ENCODE measurements around the gene TOMM70.

The TOMM70 gene

DNA sequence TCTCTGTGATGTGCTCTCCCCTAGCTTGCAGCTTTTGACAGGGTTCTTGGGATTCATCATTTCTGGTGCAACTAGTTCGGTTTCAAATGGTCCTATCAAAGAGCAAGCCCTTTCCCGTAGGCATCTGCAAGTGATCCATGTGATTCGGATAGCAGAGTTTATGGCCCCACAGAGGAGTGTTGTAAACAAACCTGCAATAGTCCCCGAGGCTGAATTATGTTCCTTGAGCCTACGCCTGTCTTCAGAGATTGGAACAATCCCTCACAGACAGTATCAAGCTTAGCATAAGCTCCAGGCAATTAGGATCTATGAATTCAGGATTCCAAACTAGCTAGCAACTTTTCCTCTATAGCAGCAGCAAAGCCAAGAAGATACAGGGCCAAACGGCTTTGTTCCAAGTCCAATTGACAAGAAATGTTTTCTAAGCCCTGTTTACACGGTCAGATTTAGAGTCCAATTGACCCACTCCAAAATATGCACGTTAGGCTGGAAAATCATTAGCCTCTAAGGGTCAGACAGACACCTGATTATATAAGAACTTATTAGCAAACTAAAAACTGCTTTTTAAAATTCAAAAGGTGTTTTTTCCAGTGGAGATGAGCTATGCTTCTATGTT, 25.3 kb upstream of the TOMM70 start:
- no peak overlapping the region for H3K4me2 ChIP-seq (ENCODE audit: low read length)
- H3K4me1 ChIP-seq (ENCODE audit: control insufficient read depth, insufficient read depth, low read length) = no peaks in the 10 kb centered on the region
- H3K27me3 ChIP-seq (ENCODE audit: control insufficient read depth, insufficient read depth, low read length) = no peaks in the 10 kb centered on the region
- no peaks in the 10 kb centered on the region for H3K36me3 ChIP-seq (ENCODE audit: insufficient read depth, low read length)
- no peaks in the 10 kb centered on the region for H3K9me3 ChIP-seq (replicated peaks; ENCODE audit: low read length)
- no peak overlapping the region for H3K9ac ChIP-seq (ENCODE audit: low read depth, low read length)
- no peak overlapping the region for H3K4me3 ChIP-seq (ENCODE audit: low read length)

DNA sequence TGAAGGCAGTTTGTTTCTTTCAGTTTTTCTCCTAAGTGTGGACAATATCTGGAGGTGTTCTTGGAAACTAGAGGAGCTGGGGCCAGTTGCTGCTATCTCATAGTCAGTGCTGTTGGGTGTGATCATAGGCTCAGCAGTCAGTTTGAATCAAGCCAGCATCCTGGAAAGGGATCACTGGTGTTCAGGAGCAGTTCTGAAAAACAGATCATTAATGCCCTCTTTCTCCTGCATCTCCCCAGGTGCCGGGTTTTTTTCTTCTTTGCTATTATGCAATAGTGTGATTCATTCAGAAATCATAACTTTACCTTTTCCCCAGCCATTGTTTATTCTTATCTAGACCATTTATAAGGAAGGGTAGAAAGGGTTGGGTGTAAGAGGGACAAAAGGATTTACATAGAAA, 24.4 kb upstream of the TOMM70 start:
- no peaks in the 10 kb centered on the region for H3K4me1 ChIP-seq (ENCODE audit: control insufficient read depth, insufficient read depth, low read length)
- H3K4me3 ChIP-seq (ENCODE audit: low read length) = no peak overlapping the region
- no peak overlapping the region for H3K4me2 ChIP-seq (ENCODE audit: low read length)
- H3K36me3 ChIP-seq (ENCODE audit: insufficient read depth, low read length) = no peaks in the 10 kb centered on the region
- H3K9ac ChIP-seq (ENCODE audit: low read depth, low read length) = no peak overlapping the region
- no peaks in the 10 kb centered on the region for H3K9me3 ChIP-seq (replicated peaks; ENCODE audit: low read length)
- no peaks in the 10 kb centered on the region for H3K27me3 ChIP-seq (ENCODE audit: control insufficient read depth, insufficient read depth, low read length)

DNA sequence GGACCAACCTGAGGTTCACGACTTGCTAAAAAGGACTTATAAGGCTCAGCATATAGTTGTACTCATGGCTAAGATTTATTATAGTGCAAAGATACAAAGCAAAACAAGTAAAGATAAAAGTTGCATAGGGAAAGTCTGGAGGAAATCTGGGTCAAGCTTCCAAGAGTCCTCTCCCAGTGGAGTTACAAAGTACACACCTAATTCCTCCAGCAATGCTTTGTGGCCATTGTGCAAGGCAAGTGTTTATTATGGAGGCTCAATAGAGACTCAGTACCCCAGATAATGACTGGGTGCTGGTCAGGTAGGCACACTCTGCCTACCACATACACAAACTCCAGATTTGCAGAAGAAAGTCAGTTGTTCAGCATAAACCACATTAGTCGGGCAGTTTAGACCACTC, 23.4 kb upstream of the TOMM70 start:
- Histone ChIP-seq H3K4me3 (ENCODE audit: low read length) (no peak overlapping the region), H3K9me3 (replicated peaks; ENCODE audit: low read length) (no peaks in the 10 kb centered on the region), H3K4me1 (ENCODE audit: control insufficient read depth, insufficient read depth, low read length) (no peaks in the 10 kb centered on the region), H3K4me2 (ENCODE audit: low read length) (no peak overlapping the region), H3K9ac (ENCODE audit: low read depth, low read length) (no peak overlapping the region), H3K36me3 (ENCODE audit: insufficient read depth, low read length) (no peaks in the 10 kb centered on the region), H3K27me3 (ENCODE audit: control insufficient read depth, insufficient read depth, low read length) (no peaks in the 10 kb centered on the region)

DNA sequence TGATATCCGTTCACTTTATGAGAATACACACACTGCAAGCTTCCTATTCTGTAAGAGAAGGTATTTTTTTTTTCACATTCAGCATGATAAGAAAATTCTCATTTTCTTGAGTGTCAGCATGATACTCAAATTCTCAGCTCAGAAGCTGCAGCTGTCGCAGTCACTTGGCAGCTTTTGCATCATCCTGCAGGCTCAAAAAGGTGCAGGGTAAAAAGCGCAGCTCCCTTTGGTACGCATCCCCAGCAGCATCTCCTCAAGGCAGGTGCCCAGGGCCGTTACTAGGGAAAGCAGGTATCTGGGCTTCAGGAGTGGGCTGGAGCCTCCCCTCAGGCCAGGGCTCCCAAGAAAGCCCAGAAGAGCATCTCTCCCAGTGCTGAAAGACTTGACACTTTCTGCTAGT, 22.7 kb upstream of the TOMM70 start:
- H3K9me3 ChIP-seq (replicated peaks; ENCODE audit: low read length) = no peaks in the 10 kb centered on the region
- H3K4me1 ChIP-seq (ENCODE audit: control insufficient read depth, insufficient read depth, low read length) = no peaks in the 10 kb centered on the region

DNA sequence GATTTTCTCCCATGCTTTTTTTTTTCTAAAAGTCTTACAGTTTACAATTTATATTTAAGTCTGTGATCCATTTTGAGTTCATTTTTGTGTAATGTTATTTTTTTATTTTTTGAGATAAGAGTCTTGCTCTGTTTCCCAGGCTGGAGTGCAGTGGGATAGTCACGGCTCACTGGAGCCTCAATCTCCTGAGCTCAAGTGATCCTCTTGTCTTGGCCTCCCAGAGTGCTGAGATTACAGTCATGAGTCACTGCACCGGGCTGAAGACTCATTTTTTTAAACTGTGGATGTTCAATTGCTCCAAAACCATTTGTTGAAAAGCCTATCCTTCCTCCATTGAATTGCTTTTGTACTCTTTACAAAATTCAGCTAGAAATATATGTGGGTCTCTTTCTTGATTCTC, 20.0 kb upstream of the TOMM70 start:
- Histone ChIP-seq H3K4me1 (ENCODE audit: control insufficient read depth, insufficient read depth, low read length) (no peaks in the 10 kb centered on the region), H3K4me2 (ENCODE audit: low read length) (no peak overlapping the region), H3K27me3 (ENCODE audit: control insufficient read depth, insufficient read depth, low read length) (no peaks in the 10 kb centered on the region), H3K9me3 (replicated peaks; ENCODE audit: low read length) (no peaks in the 10 kb centered on the region), H3K36me3 (ENCODE audit: insufficient read depth, low read length) (no peaks in the 10 kb centered on the region), H3K4me3 (ENCODE audit: low read length) (no peak overlapping the region), H3K9ac (ENCODE audit: low read depth, low read length) (no peak overlapping the region)

More for the DNA sequence above, 22.7 kb upstream of the TOMM70 start:
- Histone ChIP-seq H3K36me3 (ENCODE audit: insufficient read depth, low read length) (no peaks in the 10 kb centered on the region), H3K27me3 (ENCODE audit: control insufficient read depth, insufficient read depth, low read length) (no peaks in the 10 kb centered on the region), H3K4me2 (ENCODE audit: low read length) (no peak overlapping the region), H3K4me3 (ENCODE audit: low read length) (no peak overlapping the region), H3K9ac (ENCODE audit: low read depth, low read length) (no peak overlapping the region)

DNA sequence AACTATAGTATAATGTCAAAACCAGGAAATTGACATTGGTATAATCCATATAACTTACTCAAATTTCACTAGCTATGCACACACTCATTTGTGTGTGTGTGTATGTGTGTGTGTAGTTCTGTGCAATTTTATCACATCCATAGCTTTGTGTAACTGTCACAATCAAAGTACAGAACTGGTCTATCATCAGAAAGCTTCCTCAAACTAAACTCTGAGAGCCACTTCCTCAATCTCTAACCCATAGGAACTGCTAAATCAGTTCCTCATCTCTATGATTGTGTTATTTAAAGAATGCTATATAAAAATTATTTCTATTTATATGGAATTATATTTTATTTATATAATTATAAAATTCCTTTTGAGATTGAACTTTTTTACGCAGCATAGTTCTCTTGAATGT, 18.5 kb upstream of the TOMM70 start:
- H3K4me1 ChIP-seq (ENCODE audit: control insufficient read depth, insufficient read depth, low read length) = no peaks in the 10 kb centered on the region
- H3K4me2 ChIP-seq (ENCODE audit: low read length) = no peak overlapping the region
- H3K36me3 ChIP-seq (ENCODE audit: insufficient read depth, low read length) = no peaks in the 10 kb centered on the region

DNA sequence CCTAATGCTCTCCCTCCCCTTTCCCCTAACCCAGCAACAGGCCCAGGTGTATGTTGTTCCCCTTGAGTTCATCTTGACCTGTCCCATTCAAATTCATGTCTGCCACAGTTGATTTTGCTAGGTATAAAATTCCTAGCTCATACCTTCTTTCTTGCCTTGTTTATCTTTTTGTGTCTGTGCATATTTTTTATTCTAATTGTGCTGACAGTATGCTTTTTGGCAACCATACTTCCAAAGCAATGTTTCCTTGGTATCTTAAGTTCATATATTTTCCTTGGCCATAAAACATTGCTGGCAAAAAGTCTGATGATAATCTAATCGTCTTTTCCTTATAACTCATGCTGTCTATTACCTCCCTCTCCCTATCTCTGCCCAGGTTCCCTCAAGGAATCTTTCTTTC, 16.0 kb upstream of the TOMM70 start:
- Histone ChIP-seq H3K36me3 (ENCODE audit: insufficient read depth, low read length) (no peaks in the 10 kb centered on the region), H3K27me3 (ENCODE audit: control insufficient read depth, insufficient read depth, low read length) (no peaks in the 10 kb centered on the region), H3K4me1 (ENCODE audit: control insufficient read depth, insufficient read depth, low read length) (no peaks in the 10 kb centered on the region), H3K4me2 (ENCODE audit: low read length) (no peak overlapping the region), H3K9me3 (replicated peaks; ENCODE audit: low read length) (no peaks in the 10 kb centered on the region), H3K9ac (ENCODE audit: low read depth, low read length) (no peak overlapping the region), H3K4me3 (ENCODE audit: low read length) (no peak overlapping the region)

More for the DNA sequence above, 18.5 kb upstream of the TOMM70 start:
- no peaks in the 10 kb centered on the region for H3K27me3 ChIP-seq (ENCODE audit: control insufficient read depth, insufficient read depth, low read length)
- H3K4me3 ChIP-seq (ENCODE audit: low read length) = no peak overlapping the region
- no peaks in the 10 kb centered on the region for H3K9me3 ChIP-seq (replicated peaks; ENCODE audit: low read length)
- no peak overlapping the region for H3K9ac ChIP-seq (ENCODE audit: low read depth, low read length)

DNA sequence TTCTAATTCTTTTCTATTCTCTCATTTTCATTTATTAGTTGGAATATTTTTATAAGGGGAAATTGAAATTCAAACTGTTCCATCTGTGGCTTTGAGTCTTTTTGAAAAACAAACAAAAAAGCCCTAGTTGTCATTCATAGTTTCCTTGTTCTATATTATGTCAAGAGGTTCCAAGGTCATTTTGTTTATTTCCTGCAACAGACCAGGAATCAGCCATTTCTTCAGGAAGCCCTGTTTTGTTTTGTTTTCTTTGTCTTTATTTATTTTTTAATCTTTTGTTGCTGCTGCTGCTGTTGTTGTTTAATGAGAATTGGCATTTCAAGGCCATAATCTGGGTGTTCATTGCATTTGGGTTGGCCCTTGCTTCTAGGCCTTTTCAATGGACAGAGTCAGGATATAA, 15.3 kb upstream of the TOMM70 start:
- Histone ChIP-seq H3K36me3 (ENCODE audit: insufficient read depth, low read length) (no peaks in the 10 kb centered on the region), H3K9me3 (replicated peaks; ENCODE audit: low read length) (no peaks in the 10 kb centered on the region), H3K27me3 (ENCODE audit: control insufficient read depth, insufficient read depth, low read length) (no peaks in the 10 kb centered on the region), H3K4me1 (ENCODE audit: control insufficient read depth, insufficient read depth, low read length) (no peaks in the 10 kb centered on the region), H3K9ac (ENCODE audit: low read depth, low read length) (no peak overlapping the region), H3K4me2 (ENCODE audit: low read length) (no peak overlapping the region), H3K4me3 (ENCODE audit: low read length) (no peak overlapping the region)

DNA sequence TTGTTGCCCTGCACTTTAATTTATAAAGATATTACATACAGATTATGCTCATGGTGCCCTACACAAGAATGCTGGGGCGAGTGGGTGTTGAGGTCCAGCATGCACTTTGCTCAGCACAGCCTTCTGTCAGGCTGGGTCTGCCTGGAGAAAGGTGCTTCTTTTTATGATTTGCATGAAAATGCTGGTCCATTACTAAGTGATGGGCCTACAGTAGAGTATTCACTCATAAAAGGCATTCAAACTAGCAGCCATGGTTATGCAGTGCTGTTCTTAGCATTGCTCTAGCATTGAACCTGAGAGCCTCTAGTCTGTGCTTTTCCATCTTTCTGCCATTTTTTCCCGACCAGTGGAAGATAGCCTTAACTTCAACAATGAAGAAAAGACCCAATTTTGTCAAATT, 12.7 kb upstream of the TOMM70 start:
- Histone ChIP-seq H3K9me3 (replicated peaks; ENCODE audit: low read length) (no peaks in the 10 kb centered on the region), H3K4me2 (ENCODE audit: low read length) (no peak overlapping the region), H3K27me3 (ENCODE audit: control insufficient read depth, insufficient read depth, low read length) (no peaks in the 10 kb centered on the region), H3K4me1 (ENCODE audit: control insufficient read depth, insufficient read depth, low read length) (no peaks in the 10 kb centered on the region), H3K36me3 (ENCODE audit: insufficient read depth, low read length) (no peaks in the 10 kb centered on the region), H3K9ac (ENCODE audit: low read depth, low read length) (no peak overlapping the region), H3K4me3 (ENCODE audit: low read length) (no peak overlapping the region)

DNA sequence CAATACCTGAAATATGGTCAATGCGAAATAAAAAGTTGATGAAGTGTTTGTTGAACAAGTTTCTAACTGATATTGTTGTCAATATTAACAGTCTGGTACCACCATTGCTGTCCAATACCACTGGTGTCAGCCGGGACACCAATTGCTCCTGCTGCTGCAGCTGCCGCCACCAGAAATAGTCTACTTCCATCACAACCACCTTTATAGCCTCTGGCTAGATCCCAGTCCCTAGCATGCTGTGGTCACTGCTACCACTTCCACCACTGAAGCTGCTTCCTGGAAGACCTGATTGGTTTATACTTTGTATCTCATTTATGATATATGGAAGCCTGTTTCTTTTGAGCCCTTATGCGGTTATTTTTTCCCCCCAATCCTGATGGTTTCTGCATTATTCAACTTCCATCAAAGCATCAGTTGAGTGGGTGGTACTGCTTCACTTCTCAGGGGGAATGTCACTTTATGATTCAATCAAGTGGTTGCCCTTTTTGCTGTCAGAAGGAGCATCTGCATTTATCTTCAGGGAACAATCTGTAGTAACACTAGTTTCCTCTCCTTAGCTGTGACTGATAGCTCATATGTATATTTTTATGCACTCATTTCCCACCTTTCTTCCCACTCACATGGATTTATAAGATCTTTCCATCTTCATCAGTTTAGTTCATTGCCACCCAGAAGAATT, 12.2 kb upstream of the TOMM70 start:
- Histone ChIP-seq H3K27me3 (ENCODE audit: control insufficient read depth, insufficient read depth, low read length) (no peaks in the 10 kb centered on the region), H3K4me1 (ENCODE audit: control insufficient read depth, insufficient read depth, low read length) (no peaks in the 10 kb centered on the region), H3K9me3 (replicated peaks; ENCODE audit: low read length) (no peaks in the 10 kb centered on the region), H3K4me2 (ENCODE audit: low read length) (no peak overlapping the region), H3K9ac (ENCODE audit: low read depth, low read length) (no peak overlapping the region), H3K36me3 (ENCODE audit: insufficient read depth, low read length) (no peaks in the 10 kb centered on the region), H3K4me3 (ENCODE audit: low read length) (no peak overlapping the region)

DNA sequence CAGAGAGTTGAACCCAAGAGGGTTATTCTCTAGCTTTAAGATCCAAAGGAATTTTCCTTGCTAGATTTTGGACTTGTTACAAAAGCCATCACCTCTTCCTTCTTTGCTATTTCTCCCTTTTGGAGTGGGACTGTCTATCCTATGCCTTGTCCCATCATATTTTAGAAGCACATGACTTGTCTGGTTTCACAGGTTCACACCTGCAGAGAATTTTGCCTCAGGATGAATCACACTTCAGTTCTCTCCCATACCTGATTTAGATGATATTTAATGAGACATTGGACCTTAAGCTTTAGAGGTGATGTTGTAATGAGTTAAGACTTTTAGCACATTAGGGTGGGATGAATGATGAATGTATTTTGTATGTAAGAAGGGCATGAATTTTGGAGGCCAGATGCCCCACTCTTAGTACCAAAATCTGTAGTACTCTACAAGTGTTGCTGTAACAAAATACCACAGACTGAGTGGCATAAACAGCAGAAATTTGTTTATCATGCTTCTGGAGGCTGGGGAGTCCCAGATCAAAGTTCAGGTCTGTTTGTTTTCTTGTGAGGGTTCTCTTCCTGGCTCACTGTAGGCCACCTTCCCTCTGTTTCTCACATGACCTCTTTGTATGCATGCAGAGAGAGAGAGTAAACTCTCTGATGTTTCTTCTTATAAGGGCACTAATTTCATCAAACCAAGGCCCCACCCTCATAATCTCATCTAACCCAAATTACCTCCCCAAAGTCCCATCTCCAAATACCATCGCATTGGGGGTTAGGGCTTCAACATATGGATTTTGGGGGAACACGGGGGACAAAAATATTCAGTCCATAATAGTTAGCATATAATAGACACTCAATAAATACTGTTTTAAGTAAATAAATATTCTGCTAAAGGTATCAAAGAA, 10.4 kb upstream of the TOMM70 start:
- no peaks in the 10 kb centered on the region for H3K4me1 ChIP-seq (ENCODE audit: control insufficient read depth, insufficient read depth, low read length)

More for the DNA sequence above, 10.4 kb upstream of the TOMM70 start:
- Histone ChIP-seq H3K4me2 (ENCODE audit: low read length) (no peak overlapping the region), H3K9me3 (replicated peaks; ENCODE audit: low read length) (no peaks in the 10 kb centered on the region), H3K4me3 (ENCODE audit: low read length) (no peak overlapping the region), H3K9ac (ENCODE audit: low read depth, low read length) (no peak overlapping the region), H3K27me3 (ENCODE audit: control insufficient read depth, insufficient read depth, low read length) (no peaks in the 10 kb centered on the region), H3K36me3 (ENCODE audit: insufficient read depth, low read length) (no peaks in the 10 kb centered on the region)
